Pancreas (tissue), 10 donors: ENCODE results near the gene PPHLN1. TPM values are rescaled to one million over a fixed set of nuclear protein-coding genes. Genes with fewer than 3 reads are reported as not detected.

Source experiments
- ATAC-seq, 4 donors: fragments of 200-7000 bp; cut with Tn5 transposase; one replicate each; pipeline versions ENCODE4 v1.8.0 to v1.9.1; 2020; ENCODE audit warnings: mild to moderate bottlenecking in 4 of 4, moderate library complexity in 4 of 4
- DNase-seq, 6 donors: peaks; one replicate each; pipeline ENCODE4 v3.0.0-alpha.2; 2020
- FAIRE-seq: peaks from 2 replicates; lab custom pipeline; 2012; peaks lifted over from hg19 to GRCh38; lab: Jason Lieb, UNC
- H3K27ac ChIP-seq, 4 donors: fragments of 200-600 bp; sonication (generic); 1 replicate in 3 of 4; 2 replicates in 1 of 4; pipeline versions ENCODE4 v1.5.0 to v1.8.0; 2020
- H3K27me3 ChIP-seq, 4 donors: fragments of 200-600 bp; one replicate each; pipeline ENCODE4 v1.8.0; 2021
- H3K36me3 ChIP-seq, 3 donors: fragments of 200-600 bp; sonication (generic) in 1 of 3; one replicate each; pipeline versions ENCODE4 v1.5.0 to v1.8.0; 2020 to 2021
- H3K4me1 ChIP-seq, 3 donors: fragments of 200-600 bp; one replicate each; pipeline ENCODE4 v1.8.0; 2021
- H3K4me3 ChIP-seq, 4 donors: fragments of 200-600 bp; sonication (generic) in 2 of 4; one replicate each; pipeline versions ENCODE4 v1.5.0 to v1.8.0; 2020 to 2021
- H3K9me3 ChIP-seq, 4 donors: fragments of 200-600 bp; one replicate each; pipeline ENCODE4 v1.8.0; 2021
- WGBS, 2 donors: extraction: QIAGEN DNeasy Blood & Tissue Kit; methylation state at CpG; one replicate each; pipeline ENCODE4 v1.1.7; 2013; 5-methylcytosine and 5-hydroxymethylcytosine counted together
- intact Hi-C, 3 donors: fragments of 100-400 bp; cut with DNase I; formaldehyde crosslinking; loops; one replicate each; pipeline versions ENCODE4 v1.11.1 to v1.14.2; 2022
- microRNA-seq, 2 donors: library from miRNA; unstranded; fragments of <30 nt; microRNA quantifications; one replicate each; pipeline versions ENCODE4 to v1.1.0, GENCODE V29; 2019 to 2020
- polyA plus RNA-seq, 2 donors: library from polyadenylated mRNA; stranded (reverse); fragments of 200-250 nt; gene quantifications; one replicate each; pipeline ENCODE4 v1.2.3, GENCODE V29; 2013
- total RNA-seq, 6 donors: library from RNA; stranded (reverse); fragmentation: NEBNext Ultra II Directional in 4 of 6; extraction: Animal tissue kit (Norgen Biotek cat#: 25700) in 4 of 6; gene quantifications; one replicate each; pipeline versions ENCODE4 v1.2.1 to v1.2.4, GENCODE V29; 2021 to 2023
- TF ChIP-seq, protein P1 (sequence below), 4 donors: fragments of 200-600 bp; sonication (generic) in 3 of 4; IDR thresholded peaks; one replicate each; pipeline versions ENCODE4 v1.5.0 to v1.8.0; 2021; ENCODE audit warnings: antibody characterized with exemption in 4 of 4
- donor health status: healthy with polysubstance abuse.
- donor health status: DM: no; HTN: no; CAD: no; lungs with moderate emphysema.
- donor health status: DM: no; HTN: no; CAD: no.
- donor health status: control.
- donor health status: control.
- donor health status: Bipolar disorder and iron deficiency.
- donor health status: DM: yes; HTN: yes; CAD: no.
- donor health status: DM: no; HTN: no; CAD: no.
- donor health status: DM: no; HTN: no; CAD: no.
- donor health status: DM: yes; HTN: yes; CAD: no.

PPHLN1 gene
- total and polyA plus RNA-seq, 8 donors = 11.1 to 26.4 (median 15.9) TPM

DNA sequence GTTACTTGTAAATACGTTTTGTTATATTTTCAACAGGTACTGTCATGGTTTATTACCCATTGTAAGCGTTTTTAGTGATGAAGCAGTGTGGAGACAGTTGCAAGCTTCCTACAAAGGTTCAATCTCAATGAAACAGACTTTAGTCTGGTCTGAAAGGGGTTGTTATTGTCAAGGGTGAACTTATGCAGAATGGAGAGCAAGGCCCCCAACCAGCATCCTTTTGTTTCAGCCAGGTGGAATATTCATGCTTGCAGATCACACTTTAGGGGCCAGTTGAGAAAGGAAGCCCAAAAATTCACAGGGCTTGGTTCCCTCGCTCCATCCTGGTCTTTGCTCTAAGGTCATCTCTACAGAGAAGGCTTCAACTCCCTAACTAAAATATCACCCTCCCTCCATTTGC is 159.9 kb downstream of the PPHLN1 start:
- no peak for FAIRE-seq

DNA sequence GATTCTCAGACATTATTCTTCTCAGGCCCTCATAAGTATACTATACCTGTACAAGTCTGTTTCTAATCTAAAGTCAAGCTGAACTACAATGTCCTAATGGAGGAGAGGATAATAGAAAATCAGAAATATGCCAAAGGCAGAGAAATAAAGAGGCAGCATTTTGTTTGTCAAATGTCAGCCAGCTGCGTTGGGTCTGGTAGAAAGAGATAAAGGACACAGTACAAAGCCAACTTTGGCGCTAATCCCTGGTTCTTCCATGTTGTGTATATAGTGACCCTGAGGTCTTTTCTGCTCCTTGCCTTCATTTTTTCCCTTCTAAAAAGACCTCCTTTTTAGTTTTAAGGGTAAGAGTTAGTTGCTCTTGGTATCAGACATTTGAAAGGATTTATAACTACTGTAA is 160.4 kb downstream of the PPHLN1 start:
- FAIRE-seq (no peak), ATAC-seq (no peak), DNase-seq (no peak)
- Histone ChIP-seq H3K36me3 (no peaks in the 10 kb centered on the region), H3K27me3 (no peaks in the 10 kb centered on the region), H3K9me3 (no peaks in the 10 kb centered on the region), H3K4me3 (no peak overlapping the region), H3K27ac (no peak overlapping the region), H3K4me1 (peaks cover 0 to 4% (median 3%) of the 10 kb centered on the region in 3 donors)
- intact Hi-C loops = loop anchor here in 2 of 3 donors (10.0 kb wide), 2 partner anchors 78 to 858 kb away; no protein-coding TSS in a partner anchor
- 33 to 45% methylated on average over 2 of the region's 2 CpGs for WGBS, 2 donors
- TF ChIP-seq, protein P1, sequence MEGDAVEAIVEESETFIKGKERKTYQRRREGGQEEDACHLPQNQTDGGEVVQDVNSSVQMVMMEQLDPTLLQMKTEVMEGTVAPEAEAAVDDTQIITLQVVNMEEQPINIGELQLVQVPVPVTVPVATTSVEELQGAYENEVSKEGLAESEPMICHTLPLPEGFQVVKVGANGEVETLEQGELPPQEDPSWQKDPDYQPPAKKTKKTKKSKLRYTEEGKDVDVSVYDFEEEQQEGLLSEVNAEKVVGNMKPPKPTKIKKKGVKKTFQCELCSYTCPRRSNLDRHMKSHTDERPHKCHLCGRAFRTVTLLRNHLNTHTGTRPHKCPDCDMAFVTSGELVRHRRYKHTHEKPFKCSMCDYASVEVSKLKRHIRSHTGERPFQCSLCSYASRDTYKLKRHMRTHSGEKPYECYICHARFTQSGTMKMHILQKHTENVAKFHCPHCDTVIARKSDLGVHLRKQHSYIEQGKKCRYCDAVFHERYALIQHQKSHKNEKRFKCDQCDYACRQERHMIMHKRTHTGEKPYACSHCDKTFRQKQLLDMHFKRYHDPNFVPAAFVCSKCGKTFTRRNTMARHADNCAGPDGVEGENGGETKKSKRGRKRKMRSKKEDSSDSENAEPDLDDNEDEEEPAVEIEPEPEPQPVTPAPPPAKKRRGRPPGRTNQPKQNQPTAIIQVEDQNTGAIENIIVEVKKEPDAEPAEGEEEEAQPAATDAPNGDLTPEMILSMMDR (IDR thresholded peaks at IDR 0.05) = no peak

More for the DNA sequence above, 159.9 kb downstream of the PPHLN1 start:
- Histone ChIP-seq H3K9me3 (no peaks in the 10 kb centered on the region), H3K27ac (no peak overlapping the region), H3K4me1 (peaks cover 0 to 4% (median 3%) of the 10 kb centered on the region in 3 donors), H3K27me3 (no peaks in the 10 kb centered on the region), H3K4me3 (no peak overlapping the region), H3K36me3 (no peaks in the 10 kb centered on the region)
- WGBS, 2 donors = 75 to 93% methylated on average over 3 of the region's 3 CpGs
- no peak for DNase-seq
- ATAC-seq = no peak
- intact Hi-C loops = loop anchor here in 2 of 3 donors (10.0 kb wide), 2 partner anchors 79 to 859 kb away; no protein-coding TSS in a partner anchor
- TF ChIP-seq, protein P1 (IDR thresholded peaks at IDR 0.05) = no peak

DNA sequence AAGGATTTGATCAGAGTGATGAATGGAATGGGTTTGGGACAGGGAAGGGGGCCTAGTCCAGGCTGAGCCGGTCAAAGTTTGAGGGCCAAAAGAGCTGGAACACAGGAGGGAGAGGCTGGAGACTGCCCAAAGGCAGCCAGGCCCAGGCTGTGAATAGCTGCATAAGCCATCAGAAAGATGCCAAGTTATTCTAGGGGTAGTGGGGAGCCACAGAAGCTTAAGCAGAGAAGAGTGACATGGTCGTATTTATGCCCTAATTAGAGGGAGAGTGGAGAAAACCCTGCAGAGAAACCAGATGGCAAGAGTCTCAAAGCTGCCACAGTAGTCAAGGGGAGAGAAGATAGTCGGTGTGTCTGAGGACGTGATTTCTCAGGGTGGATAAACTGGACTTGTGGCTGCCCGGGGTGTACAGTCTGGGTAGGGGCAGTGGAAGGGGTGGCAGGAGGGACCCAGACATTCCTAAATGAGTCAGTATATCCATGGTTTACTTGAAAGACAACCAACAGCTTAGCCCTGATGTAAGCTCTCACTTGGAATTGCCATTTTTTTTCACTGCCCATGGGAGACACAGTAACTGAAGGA is 164.4 kb downstream of the PPHLN1 start:
- no peak for ATAC-seq
- H3K9me3 ChIP-seq = no peaks in the 10 kb centered on the region
- no peak for FAIRE-seq

More for the DNA sequence above, 164.4 kb downstream of the PPHLN1 start:
- no peak overlapping the region for H3K27ac ChIP-seq
- H3K4me3 ChIP-seq = no peak overlapping the region
- no peaks in the 10 kb centered on the region for H3K36me3 ChIP-seq
- H3K27me3 ChIP-seq = no peaks in the 10 kb centered on the region
- no peaks in the 10 kb centered on the region for H3K4me1 ChIP-seq
- WGBS, 2 donors = 85 to 86% methylated on average over 5 of the region's 5 CpGs
- no peak for DNase-seq
- TF ChIP-seq, protein P1 (IDR thresholded peaks at IDR 0.05) = no peak
- intact Hi-C loops = loop anchor here in 1 of 3 donors (5.0 kb wide), 1 partner anchor 77 kb away; no protein-coding TSS in a partner anchor

Small RNA genes lying within 50 kb of the gene (microRNA-seq; reads per million reads assigned to microRNA genes)
- 0 reads per million in 2 donors for gene MIR7851

Other genes starting within 250 kb of the PPHLN1 start
- gene GXYLT1, start 181.3 kb upstream of the PPHLN1 start, total RNA-seq = 1 to 10 TPM; 3.2 to 7.2 (median 4.3) TPM
- gene GXYLT1, start 181.3 kb upstream of the PPHLN1 start, polyA plus RNA-seq = 1 to 10 TPM in 1 of 2 donors, under 1 TPM in 1; 0.87 to 2.2 TPM
- gene YAF2, start 87.9 kb upstream of the PPHLN1 start, total RNA-seq = 10 to 100 TPM in 5 of 6 donors, 1 to 10 TPM in 1; 8.3 to 14.7 (median 11.7) TPM
- gene YAF2, start 87.9 kb upstream of the PPHLN1 start, polyA plus RNA-seq = 10 to 100 TPM in 1 of 2 donors, 1 to 10 TPM in 1; 7.1 to 13.2 TPM
- gene ZCRB1, start 73 bp upstream of the PPHLN1 start, total RNA-seq = 10 to 100 TPM; 23.4 to 29.9 (median 26.7) TPM
- gene ZCRB1, start 73 bp upstream of the PPHLN1 start, polyA plus RNA-seq = 10 to 100 TPM; 17.2 to 29.6 TPM